H1 (cell line): ENCODE data around the gene PPARGC1A. TPM values are rescaled to one million over a fixed set of nuclear protein-coding genes. Genes with fewer than 3 reads are reported as not detected.

Experiments used
- CTCF ChIA-PET: fragments of 300-600 bp; sonication (Branson Sonifier 250); formaldehyde crosslinking; loops from one replicate; lab custom pipeline; 2021; ENCODE audit not compliant: partially characterized antibody; lab: Charles Lee
- POLR2A ChIA-PET: fragments of 300-600 bp; sonication (Branson Sonifier 250); formaldehyde crosslinking; loops from one replicate; lab custom pipeline; 2021; ENCODE audit warnings: inconsistent platforms; ENCODE audit not compliant: partially characterized antibody; lab: Charles Lee
- DNase-seq, 2 experiments: peaks; one replicate each; pipeline versions ENCODE4 v3.0.0 to v3.0.0-alpha.2; 2010 to 2022; ENCODE audit warnings: low spot score in 2 of 2, low read depth in 1 of 2, mixed read lengths in 1 of 2
- FAIRE-seq: peaks from 2 replicates; lab custom pipeline; 2011; peaks lifted over from hg19 to GRCh38; lab: Jason Lieb, UNC
- H2AFZ ChIP-seq: 2 replicates; pipeline ENCODE4 v1.8.1; 2012; ENCODE audit warnings: low read length, inconsistent platforms
- H2AK5ac ChIP-seq: 2 replicates; pipeline ENCODE4 v1.6.1; 2013; ENCODE audit warnings: low read depth, low read length
- H2BK120ac ChIP-seq: replicated peaks from 2 replicates; pipeline ENCODE3; 2013; ENCODE audit warnings: low read depth, low read length, inconsistent platforms
- H2BK12ac ChIP-seq: 2 replicates; pipeline ENCODE4 v1.6.1; 2013; ENCODE audit warnings: low read depth, low read length
- H2BK15ac ChIP-seq: 2 replicates; pipeline ENCODE4 v1.6.1; 2013; ENCODE audit warnings: low read length
- H2BK20ac ChIP-seq: 2 replicates; pipeline ENCODE4 v1.6.1; 2013; ENCODE audit warnings: low read length
- H2BK5ac ChIP-seq: 2 replicates; pipeline ENCODE4 v1.6.1; 2013; ENCODE audit warnings: low read depth, low read length
- H3K14ac ChIP-seq: 2 replicates; pipeline ENCODE4 v1.6.1; 2013; ENCODE audit warnings: inconsistent platforms; ENCODE audit not compliant: insufficient read length
- H3K18ac ChIP-seq: 2 replicates; pipeline ENCODE4 v1.6.1; 2013; ENCODE audit warnings: low read length; ENCODE audit errors: extremely low read depth
- H3K23ac ChIP-seq: 2 replicates; pipeline ENCODE4 v1.6.1; 2013; ENCODE audit warnings: inconsistent platforms; ENCODE audit not compliant: insufficient read length
- H3K23me2 ChIP-seq: 2 replicates; pipeline ENCODE4 v1.6.1; 2013; ENCODE audit warnings: low read depth, low read length
- H3K27ac ChIP-seq: 2 replicates; pipeline ENCODE4 v1.6.1; 2011; ENCODE audit warnings: low read depth, low read length, inconsistent platforms
- H3K27me3 ChIP-seq, 4 experiments: replicated peaks in 1 of 4; 1 replicate in 1 of 4; 2 replicates in 3 of 4; pipeline versions ENCODE4 v1.6.1 to v1.8.1; 2011 to 2013; ENCODE audit warnings: low read length in 3 of 4, mild to moderate bottlenecking in 3 of 4, inconsistent platforms in 2 of 4, mixed read lengths in 2 of 4, moderate library complexity in 1 of 4; ENCODE audit not compliant: control insufficient read depth in 3 of 4, insufficient read depth in 3 of 4; ENCODE audit errors: extremely low read depth in 1 of 4
- H3K36me3 ChIP-seq, 4 experiments: 2 replicates each; pipeline versions ENCODE4 v1.6.1 to v1.8.1; 2011 to 2013; ENCODE audit warnings: mild to moderate bottlenecking in 4 of 4, low read length in 3 of 4, moderate library complexity in 2 of 4, control low read depth in 1 of 4, inconsistent platforms in 1 of 4; ENCODE audit not compliant: insufficient read depth in 4 of 4, control insufficient read depth in 2 of 4
- H3K4ac ChIP-seq: replicated peaks from 2 replicates; pipeline ENCODE3; 2013; ENCODE audit warnings: low read length, low read depth, mixed read lengths, inconsistent platforms; ENCODE audit not compliant: insufficient read length
- H3K4me1 ChIP-seq, 4 experiments: replicated peaks in 1 of 4; 1 replicate in 1 of 4; 2 replicates in 3 of 4; pipeline versions ENCODE4 v1.6.1 to v1.8.1; 2011 to 2013; ENCODE audit warnings: low read length in 3 of 4, inconsistent platforms in 2 of 4, mixed read lengths in 1 of 4; ENCODE audit not compliant: insufficient read depth in 4 of 4, control insufficient read depth in 3 of 4
- H3K4me2 ChIP-seq, 2 experiments: 2 replicates each; pipeline versions ENCODE4 v1.6.1 to v1.8.1; 2011 to 2013; ENCODE audit warnings: low read depth in 2 of 2, low read length in 2 of 2, control low read depth in 1 of 2, inconsistent platforms in 1 of 2, mild to moderate bottlenecking in 1 of 2; ENCODE audit not compliant: insufficient read depth in 1 of 2
- H3K4me3 ChIP-seq, 4 experiments: fragments of 200-600, 300-600 bp in 1 of 4; sonication (generic), shearing (Covaris generic), sonication (Bioruptor Twin) in 1 of 4; 2 replicates each; pipeline versions ENCODE4 v1.5.1 to v1.8.1; 2011 to 2016; ENCODE audit warnings: low read length in 4 of 4, low read depth in 3 of 4, control low read depth in 2 of 4, inconsistent platforms in 2 of 4, mild to moderate bottlenecking in 2 of 4, mixed read lengths in 1 of 4, moderate library complexity in 1 of 4; ENCODE audit not compliant: insufficient read depth in 2 of 4; ENCODE audit errors: extremely low read depth in 1 of 4
- H3K56ac ChIP-seq: replicated peaks from 2 replicates; pipeline ENCODE3; 2013; ENCODE audit warnings: low read depth, mild to moderate bottlenecking, mixed read lengths, low read length, inconsistent platforms; ENCODE audit not compliant: insufficient read length
- H3K79me1 ChIP-seq: 2 replicates; pipeline ENCODE4 v1.6.1; 2013; ENCODE audit warnings: low read depth, low read length, control low read depth
- H3K79me2 ChIP-seq, 2 experiments: 2 replicates each; pipeline versions ENCODE4 v1.6.1 to v1.8.1; 2012 to 2013; ENCODE audit warnings: low read length in 2 of 2, mild to moderate bottlenecking in 2 of 2, inconsistent platforms in 1 of 2; ENCODE audit not compliant: insufficient read depth in 2 of 2, control insufficient read depth in 1 of 2
- H3K9ac ChIP-seq, 4 experiments: replicated peaks in 1 of 4; 1 replicate in 1 of 4; 2 replicates in 3 of 4; pipeline versions ENCODE4 v1.6.1 to v1.8.1; 2011 to 2013; ENCODE audit warnings: low read depth in 3 of 4, low read length in 3 of 4, control low read depth in 2 of 4, mild to moderate bottlenecking in 2 of 4, moderate library complexity in 2 of 4, inconsistent platforms in 1 of 4; ENCODE audit errors: extremely low read depth in 1 of 4
- H3K9me3 ChIP-seq, 2 experiments: 2 replicates each; pipeline versions ENCODE4 v1.6.1 to v1.8.1; 2012 to 2013; ENCODE audit warnings: mild to moderate bottlenecking in 2 of 2, moderate library complexity in 2 of 2, control low read depth in 1 of 2, inconsistent platforms in 1 of 2, low read depth in 1 of 2, low read length in 1 of 2, mixed read lengths in 1 of 2; ENCODE audit not compliant: insufficient read depth in 2 of 2
- H4K20me1 ChIP-seq, 2 experiments: replicated peaks in 1 of 2; 2 replicates each; pipeline versions ENCODE3 to v1.8.1; 2011 to 2013; ENCODE audit warnings: inconsistent platforms in 2 of 2, low read length in 2 of 2, mild to moderate bottlenecking in 1 of 2; ENCODE audit not compliant: insufficient read depth in 2 of 2, control insufficient read depth in 1 of 2
- H4K5ac ChIP-seq: 2 replicates; pipeline ENCODE4 v1.6.1; 2013; ENCODE audit warnings: low read length, low read depth, mixed read lengths, inconsistent platforms; ENCODE audit not compliant: insufficient read length
- H4K8ac ChIP-seq: 2 replicates; pipeline ENCODE4 v1.8.0; 2013; ENCODE audit warnings: mild to moderate bottlenecking, moderate library complexity, low read length, inconsistent platforms; ENCODE audit not compliant: insufficient read depth; ENCODE audit errors: extremely low read depth
- H4K91ac ChIP-seq: replicated peaks from 2 replicates; pipeline ENCODE3; 2013; ENCODE audit warnings: low read length, mixed read lengths, inconsistent platforms; ENCODE audit not compliant: insufficient read length
- ASH2L ChIP-seq: fragments of 200-600, 300-600 bp; sonication (generic); IDR thresholded peaks from one replicate; pipeline ENCODE4 v1.7.1; 2017; ENCODE audit warnings: low read length
- CBX8 ChIP-seq: fragments of 300-800, 300-1000 bp; sonication (generic); IDR thresholded peaks from 2 replicates; pipeline ENCODE4 v1.7.1; 2016; ENCODE audit warnings: low read depth, low read length, borderline replicate concordance
- CEBPB ChIP-seq: IDR thresholded peaks from 2 replicates; pipeline ENCODE4 v1.6.1; 2012; ENCODE audit warnings: low read depth, low read length
- E2F6 ChIP-seq: IDR thresholded peaks from 2 replicates; pipeline ENCODE4 v1.6.1; 2012; ENCODE audit warnings: inconsistent platforms
- EP300 ChIP-seq, 2 experiments: IDR thresholded peaks; 1 replicate in 1 of 2; 2 replicates in 1 of 2; pipeline ENCODE4 v1.6.1; 2011 to 2012; ENCODE audit warnings: low read depth in 2 of 2, low read length in 2 of 2, mild to moderate bottlenecking in 2 of 2, borderline replicate concordance in 1 of 2, inconsistent platforms in 1 of 2, moderate library complexity in 1 of 2
- EZH2 ChIP-seq: fragments of 200-600 bp; sonication (generic); IDR thresholded peaks from 2 replicates; pipeline ENCODE4 v1.7.1; 2012; ENCODE audit warnings: low read depth, mild to moderate bottlenecking, moderate library complexity, low read length, inconsistent platforms; ENCODE audit not compliant: severe bottlenecking
- FOSL1 ChIP-seq: IDR thresholded peaks from 2 replicates; pipeline ENCODE4 v1.6.1; 2011; ENCODE audit warnings: mild to moderate bottlenecking, low read depth, low read length, moderate library complexity; ENCODE audit not compliant: insufficient read depth
- KDM4A ChIP-seq: IDR thresholded peaks from one replicate; pipeline ENCODE4 v1.7.1; 2012; ENCODE audit warnings: low read depth, mild to moderate bottlenecking, moderate library complexity, low read length, inconsistent platforms; ENCODE audit not compliant: severe bottlenecking
- NRF1 ChIP-seq: IDR thresholded peaks from 2 replicates; pipeline ENCODE4 v1.6.1; 2011; ENCODE audit warnings: mild to moderate bottlenecking, low read depth, low read length, improper control_type of control experiment
- PHF8 ChIP-seq: fragments of 200-600 bp; sonication (generic); conservative IDR thresholded peaks from 2 replicates; pipeline ENCODE4 v1.7.1; 2012; ENCODE audit warnings: low read depth, mild to moderate bottlenecking, inconsistent platforms, low read length, moderate library complexity
- SP4 ChIP-seq: IDR thresholded peaks from 2 replicates; pipeline ENCODE4 v1.6.1; 2012; ENCODE audit warnings: low read length, inconsistent platforms
- SUZ12 ChIP-seq: fragments of 200-600 bp; sonication (generic); IDR thresholded peaks from 2 replicates; pipeline ENCODE4 v1.6.1; 2012; ENCODE audit warnings: mild to moderate bottlenecking, inconsistent platforms, low read length, moderate library complexity, mixed read lengths
- ZNF274 ChIP-seq: IDR thresholded peaks from 2 replicates; pipeline ENCODE4 v1.7.0; 2012; ENCODE audit warnings: low read length, borderline replicate concordance; ENCODE audit errors: extremely low read depth
- WGBS, 2 experiments: shearing (Covaris generic) in 1 of 2; methylation state at CpG; one replicate each; pipeline versions ENCODE4 v1.1.6 to v1.1.7; 2013 to 2015; ENCODE audit warnings: low lambda C conversion rate in 2 of 2, mixed read lengths in 2 of 2, inconsistent platforms in 1 of 2, low coverage in 1 of 2, missing lambda C conversion rate in 1 of 2; ENCODE audit not compliant: insufficient replicate concordance in 2 of 2, insufficient coverage in 1 of 2, insufficient read length in 1 of 2; ENCODE audit errors: extremely low coverage in 1 of 2, missing lambda C conversion rate in 1 of 2; 5-methylcytosine and 5-hydroxymethylcytosine counted together
- polyA plus RNA-seq, 7 experiments: library from polyadenylated mRNA; depleted of rRNA in 3 of 7; stranded (reverse) in 5 of 7; unstranded in 2 of 7; fragments of >200 nt in 5 of 7; fragments of 200-250 nt in 2 of 7; gene quantifications; 1 replicate in 5 of 7; 2 replicates in 1 of 7; 4 replicates in 1 of 7; pipeline versions ENCODE4 v1.2.1 to v1.2.3, GENCODE V29; 2011 to 2013; ENCODE audit warnings: missing spikeins in 2 of 7, mixed read lengths in 2 of 7
- total RNA-seq: library from RNA; stranded (reverse); fragmentation: NEBNext Ultra II Directional; extraction: Animal tissue kit (Norgen Biotek cat#: 25700); gene quantifications from 2 replicates; pipeline ENCODE4 v1.2.1, GENCODE V29; 2021

PPARGC1A gene
- total and polyA plus RNA-seq, 2 of the 8 experiments (the other 6 are each of a cell fraction or from before 2014, with no cell fraction given): 0.54 to 1.4 TPM

- no peak overlapping the region for H3K23ac ChIP-seq
- H3K18ac ChIP-seq: peak overlapping the region; percentile 66; the same call in 1 of the 2 replicates
- no peak for DNase-seq
- H4K91ac ChIP-seq: no peak overlapping the region
- no peaks in the 10 kb centered on the region for H3K9me3 ChIP-seq
- H4K8ac ChIP-seq: no peak overlapping the region
- no peak overlapping the region for H3K27ac ChIP-seq
- CTCF ChIA-PET: interaction anchor here (0.6 to 3.5 kb wide), 14 partner anchors 9 to 1721 kb away, joined by 3 to 21 read pairs (median 6); partner anchors contain the start of gene PPARGC1A
- H4K5ac ChIP-seq: no peak overlapping the region
- H2AFZ ChIP-seq: no peak overlapping the region
- no peak overlapping the region for H2BK15ac ChIP-seq
- H2AK5ac ChIP-seq: peak overlapping the region; percentile 70; the same call in 1 of the 2 replicates
- peaks cover 4% of the 10 kb centered on the region for H3K23me2 ChIP-seq
- 81% methylated on average over 2 of the region's 2 CpGs; no CpG with 5 or more reads in 1 of the 2 experiments for WGBS, 2 experiments
- no peaks in the 10 kb centered on the region for H4K20me1 ChIP-seq
- no peaks in the 10 kb centered on the region for H3K27me3 ChIP-seq
- no peak overlapping the region for H3K4me3 ChIP-seq
- no peak overlapping the region for H3K14ac ChIP-seq
- no peak overlapping the region for H3K4ac ChIP-seq
- FAIRE-seq: no peak
- H3K9ac ChIP-seq: no peak overlapping the region
- H3K79me2 ChIP-seq: no peaks in the 10 kb centered on the region
- H2BK120ac ChIP-seq: peak overlapping the region; percentile 62
- POLR2A ChIA-PET: interaction anchor here (0.7 kb wide), 1 partner anchor 35 kb away, joined by 3 read pairs; no protein-coding TSS in a partner anchor
- no peak overlapping the region for H3K4me2 ChIP-seq
- peak overlapping the region; percentile 98 for H2BK20ac ChIP-seq
- H3K36me3 ChIP-seq: no peaks in the 10 kb centered on the region
- peak overlapping the region; percentile 51; the same call in 1 of the 2 replicates for H2BK12ac ChIP-seq
- H2BK5ac ChIP-seq: no peak overlapping the region
- H3K4me1 ChIP-seq: peaks cover 6 to 33% (median 23%) of the 10 kb centered on the region in 4 experiments
- H3K79me1 ChIP-seq: no peaks in the 10 kb centered on the region
- no peak overlapping the region for H3K56ac ChIP-seq
- TF ChIP-seq FOSL1 (no peak), CBX8 (no peak), E2F6 (no peak), ZNF274 (no peak), SUZ12 (no peak), SP4 (no peak), CEBPB (no peak), NRF1 (no peak), EZH2 (no peak), PHF8 (no peak), ASH2L (no peak), EP300 (IDR thresholded peaks at IDR 0.05; ENCODE audit: borderline replicate concordance in 1 of 2, low read depth in 2 of 2, low read length in 2 of 2) (no peak), KDM4A (no peak)
These were observed 41.6 kb upstream of the PPARGC1A start for GRCh38 chr4:23931489-23931830.
